ENCODE measurements around the gene PILRB.

PILRB gene

DNA sequence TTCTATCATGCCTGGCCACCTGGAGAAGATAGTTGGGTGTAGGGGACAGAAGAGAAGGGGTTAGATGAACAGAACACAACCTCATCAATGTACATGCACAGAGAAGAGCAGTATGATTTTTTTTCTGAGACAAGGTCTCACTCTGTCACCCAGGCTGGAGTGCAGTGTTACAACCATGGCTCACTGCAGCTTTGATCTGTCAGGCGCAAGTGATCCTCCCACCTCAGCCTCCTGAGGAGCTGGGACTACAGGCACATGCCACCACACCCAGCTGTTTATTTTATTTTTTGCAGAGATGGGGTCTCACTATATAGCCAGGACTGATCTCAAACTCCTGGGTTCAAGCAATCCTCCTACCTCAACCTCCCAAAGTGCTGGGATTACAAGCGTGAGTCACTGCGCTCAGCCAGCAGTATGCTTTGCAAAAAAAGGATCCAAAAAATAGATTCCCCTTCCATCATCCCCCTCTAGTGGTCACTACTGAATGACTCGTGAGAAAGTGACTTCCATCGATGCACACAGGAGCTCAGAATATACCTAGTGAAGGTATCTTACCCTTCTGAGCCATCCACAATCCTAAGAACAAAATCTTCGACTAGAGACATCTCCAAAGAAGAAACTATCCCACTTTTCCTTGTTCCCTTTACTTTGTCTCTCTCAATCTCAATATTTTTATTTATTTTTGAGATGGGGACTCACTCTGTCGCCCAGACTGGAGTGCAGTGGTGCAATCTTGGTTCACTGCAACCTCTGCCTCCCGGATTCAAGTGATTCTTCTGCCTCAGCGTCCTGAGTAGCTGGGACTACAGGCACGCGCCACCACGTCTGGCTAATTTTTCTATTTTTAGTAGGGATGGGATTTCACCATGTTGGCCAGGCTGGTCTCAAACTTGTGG is 49.6 kb downstream of the PILRB start:
- no peak for DNase-seq (ENCODE audit: low read depth in 2 of 2)

DNA sequence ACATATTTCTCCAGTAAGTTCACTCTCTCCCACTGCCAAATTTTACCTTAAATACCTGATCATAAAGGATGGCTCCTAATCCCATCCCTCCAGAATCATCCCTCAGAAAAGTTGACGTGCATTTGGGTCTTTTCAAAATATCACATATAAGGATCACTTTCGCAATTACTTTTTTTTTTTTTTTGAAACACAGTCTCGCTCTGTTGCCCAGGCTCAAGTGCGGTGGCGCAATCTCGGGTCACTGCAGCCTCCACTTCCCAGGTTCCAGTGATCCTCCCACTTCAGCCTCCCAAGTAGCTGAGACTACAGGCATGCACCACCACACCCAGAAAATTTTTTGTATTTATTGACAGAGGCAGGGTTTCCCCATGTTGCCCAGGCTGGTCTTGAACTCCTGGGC is 53.2 kb downstream of the PILRB start:
- no peak for DNase-seq (ENCODE audit: low read depth in 2 of 2)

DNA sequence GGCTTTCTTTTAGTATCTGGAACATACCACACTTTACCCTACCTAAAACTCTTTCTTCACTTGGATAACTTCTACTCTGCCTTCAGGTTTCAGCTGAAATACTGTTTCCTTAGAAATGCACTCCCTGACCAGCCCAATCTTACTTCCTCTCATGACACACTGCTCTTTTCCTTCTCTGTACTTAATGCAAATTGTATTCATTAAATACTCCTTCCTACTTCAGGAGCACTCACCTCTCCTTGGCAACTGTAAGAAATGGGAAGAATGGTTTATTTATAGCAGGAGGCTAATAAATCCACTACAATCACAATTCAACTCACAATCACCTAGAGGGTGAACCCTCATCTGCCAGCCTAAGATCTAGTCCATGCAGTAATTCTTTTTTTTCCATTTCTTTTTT is 55.4 kb downstream of the PILRB start:
- DNase-seq (ENCODE audit: low read depth in 2 of 2): no peak

DNA sequence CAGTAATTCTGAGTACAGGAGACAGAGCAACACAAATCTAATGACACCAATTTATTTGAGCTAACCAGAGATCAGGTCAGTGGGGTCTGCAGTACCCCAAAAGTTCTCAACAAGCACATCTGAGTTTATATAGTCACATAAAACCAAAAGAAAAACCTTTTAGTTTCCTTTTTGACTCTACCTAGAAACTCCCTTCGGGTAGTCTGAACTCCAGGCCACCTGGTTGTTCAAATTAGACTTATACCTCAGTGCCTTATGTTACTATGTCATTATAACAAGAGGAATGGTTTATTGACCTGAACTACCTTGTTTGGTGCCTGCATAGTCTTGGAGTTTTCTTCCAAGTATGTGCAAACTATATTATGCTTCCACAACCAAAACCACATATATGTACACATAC is 56.0 kb downstream of the PILRB start:
- no peak for DNase-seq (ENCODE audit: low read depth in 2 of 2)

DNA sequence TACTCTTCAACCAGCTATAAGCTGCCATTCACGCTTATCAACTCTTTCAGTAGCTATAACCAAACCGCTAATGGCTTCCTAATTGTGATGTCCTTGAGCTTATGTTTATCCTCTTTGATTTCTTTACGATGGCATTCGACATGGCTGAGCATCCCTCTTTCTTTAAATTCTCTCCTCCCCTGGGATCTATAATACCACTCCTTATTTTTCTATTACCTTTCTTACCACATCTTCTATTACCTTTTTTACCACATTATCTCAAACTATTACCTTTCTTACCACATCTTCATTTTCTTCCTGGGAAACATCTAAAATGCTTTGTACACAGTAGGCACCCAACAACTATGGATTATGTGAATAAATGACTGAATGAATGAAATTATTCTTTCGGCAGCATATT is 57.5 kb downstream of the PILRB start:
- no peak for DNase-seq (ENCODE audit: low read depth in 2 of 2)
